AG04449 (cell line): Measurements from ENCODE around the gene SNX11.

Experiments
- CTCF ChIA-PET: fragments of 350-600 bp; formaldehyde crosslinking; extraction: SDS; loops from one replicate; lab custom pipeline; 2021; ENCODE audit warnings: antibody characterized with exemption; lab: Yijun Ruan, JAX
- POLR2A ChIA-PET: fragments of 400-600, 350-600 bp; formaldehyde crosslinking; extraction: SDS; loops from one replicate; lab custom pipeline; 2020; ENCODE audit warnings: antibody characterized with exemption, inconsistent platforms; lab: Yijun Ruan, JAX
- DNase-seq: peaks from one replicate; pipeline ENCODE4 v3.0.0-alpha.2; 2010; ENCODE audit warnings: low read depth, low spot score
- H3K4me3 ChIP-seq: 2 replicates; pipeline ENCODE4 v1.5.1; 2011; ENCODE audit warnings: low read depth, mild to moderate bottlenecking, control low read depth, low read length
- CTCF ChIP-seq: IDR thresholded peaks from one replicate; pipeline ENCODE4 v1.5.1; 2011; ENCODE audit warnings: mild to moderate bottlenecking, moderate library complexity, low read length, control low read depth, inconsistent platforms; ENCODE audit not compliant: insufficient read depth; ENCODE audit errors: missing control alignments

SNX11 gene

DNA sequence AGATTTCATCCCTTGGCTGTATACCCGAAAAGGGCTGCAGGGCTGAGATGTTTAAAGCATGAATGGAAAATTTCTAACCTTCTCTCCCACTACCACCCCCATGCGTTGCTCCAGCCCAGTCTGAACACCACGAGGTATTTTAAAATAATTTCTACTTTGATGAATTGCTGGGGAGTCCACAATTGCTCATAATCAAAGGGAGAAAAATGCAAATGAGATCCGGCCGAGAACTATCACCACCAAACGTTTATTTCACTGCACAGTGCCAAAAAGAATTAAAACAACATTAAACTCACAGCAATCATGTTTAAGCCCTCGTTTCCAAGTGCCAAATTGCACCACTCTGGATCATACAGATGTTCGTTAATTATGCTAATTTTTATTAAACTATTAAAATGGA lies 36.7 kb downstream of the SNX11 start:
- ChIA-PET POLR2A (no interaction called here), CTCF (interaction anchor here (11.5 kb wide), 1 partner anchor 12 kb away, joined by 88 read pairs; no protein-coding TSS in a partner anchor)
- no peak for TF ChIP-seq CTCF
- DNase-seq, result no peak
- H3K4me3 ChIP-seq, result no peak overlapping the region

- ChIA-PET CTCF (interaction anchor here (1.2 to 11.5 kb wide), 2 partner anchors 13 to 472 kb away, joined by 3 to 88 read pairs; no protein-coding TSS in a partner anchor), POLR2A (no interaction called here)
- H3K4me3 ChIP-seq, result no peak overlapping the region
- TF ChIP-seq CTCF, result no peak
- DNase-seq, result no peak
Measured at GRCh38 chr17:48144976-48145798, 37.6 kb downstream of the SNX11 start.

DNA sequence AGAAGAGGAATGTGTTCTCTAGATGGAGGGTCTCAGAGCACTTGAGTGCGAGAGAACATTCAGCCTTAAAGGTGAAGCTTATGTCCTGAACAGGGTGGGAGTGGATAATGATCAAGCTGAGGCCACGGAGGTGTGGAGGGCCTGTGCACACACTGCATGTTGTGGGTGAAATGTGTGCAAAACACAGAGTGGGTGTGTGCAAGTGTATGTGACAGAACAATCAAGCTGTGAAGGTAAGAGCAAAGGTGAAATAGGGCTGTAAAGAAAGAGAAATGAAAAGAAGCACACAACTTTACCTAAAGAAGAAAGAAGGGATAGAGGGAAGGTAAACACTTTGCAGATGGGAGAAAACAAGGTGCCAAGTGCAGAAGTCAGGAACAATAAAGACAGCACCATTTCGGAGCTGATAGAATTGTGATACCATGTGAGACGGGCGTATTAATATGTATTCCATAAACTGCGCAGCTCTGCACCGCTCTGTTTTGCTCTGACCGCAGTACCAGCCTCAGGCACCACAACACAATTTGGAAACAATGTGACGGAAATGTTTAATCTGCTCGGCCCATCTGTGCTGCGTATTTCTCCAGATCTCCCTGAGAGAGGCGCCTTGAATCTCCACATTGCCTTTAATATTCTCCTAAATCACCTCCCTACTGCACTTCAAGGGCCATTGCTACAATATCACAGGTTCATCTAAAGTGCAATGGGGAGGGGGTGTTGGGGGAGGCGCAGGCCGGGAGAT lies 40.6 kb downstream of the SNX11 start:
- no peak for DNase-seq
- H3K4me3 ChIP-seq, result no peak overlapping the region
- TF ChIP-seq CTCF, result no peak
- ChIA-PET POLR2A (no interaction called here), CTCF (interaction anchor here (1.2 to 11.5 kb wide), 4 partner anchors 16 to 170 kb away, joined by 3 to 88 read pairs (median 4); no protein-coding TSS in a partner anchor)

DNA sequence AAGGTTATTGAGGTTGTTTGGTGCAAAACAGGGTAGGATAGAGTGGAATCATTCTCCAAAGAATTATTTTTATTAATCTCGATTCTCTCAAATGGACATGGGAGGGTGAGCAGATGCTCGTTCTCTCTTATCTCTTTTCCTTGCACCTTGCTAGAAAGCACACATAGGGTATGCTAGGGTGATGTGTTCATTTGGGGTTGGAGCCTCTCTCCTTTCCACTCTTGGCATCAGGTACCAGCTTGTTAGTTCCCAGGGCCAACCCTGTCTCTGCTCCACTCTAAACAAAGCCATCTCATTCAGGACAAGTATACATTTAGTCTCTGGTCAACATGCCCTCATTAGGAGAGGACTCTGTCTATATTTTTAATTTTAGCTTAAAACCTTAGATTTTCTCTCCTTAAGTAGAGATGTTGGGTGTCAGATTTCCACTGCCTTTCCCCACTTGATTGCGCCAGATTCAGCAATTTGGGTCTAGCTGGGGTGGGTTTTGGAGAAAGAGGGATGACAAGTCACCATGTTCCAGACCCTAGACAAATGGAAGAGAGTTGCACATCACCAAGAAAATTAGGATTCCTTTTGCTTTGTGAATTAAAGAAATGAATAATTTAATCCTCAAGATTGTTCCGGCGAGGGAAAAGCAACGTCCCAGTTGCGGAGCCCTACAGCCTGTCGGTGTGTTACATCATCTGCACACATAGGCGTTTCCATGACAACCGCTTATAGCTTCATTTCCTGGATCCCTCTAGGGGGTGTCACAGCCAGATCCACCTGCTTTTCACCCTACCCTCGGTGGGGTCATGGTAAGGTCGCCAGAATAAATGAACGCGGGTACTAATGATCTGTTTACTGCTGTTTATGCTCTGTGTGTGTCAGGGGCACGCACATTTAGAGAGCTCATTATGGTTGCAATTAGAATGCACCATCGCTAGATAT lies 41.6 kb downstream of the SNX11 start:
- no peak for TF ChIP-seq CTCF
- POLR2A ChIA-PET, result no interaction called here
- CTCF ChIA-PET, result interaction anchor here (0.6 to 11.5 kb wide), 6 partner anchors 10 to 207 kb away, joined by 3 to 88 read pairs (median 3); no protein-coding TSS in a partner anchor
- DNase-seq, result no peak
- H3K4me3 ChIP-seq, result no peak overlapping the region

- ChIA-PET POLR2A (no interaction called here), CTCF (interaction anchor here (0.6 to 11.5 kb wide), 5 partner anchors 9 to 207 kb away, joined by 3 to 88 read pairs (median 3); no protein-coding TSS in a partner anchor)
- DNase-seq, result no peak
- TF ChIP-seq CTCF, result no peak
- H3K4me3 ChIP-seq, result no peak overlapping the region
Measured at GRCh38 chr17:48149787-48150463, 42.4 kb downstream of the SNX11 start.
